K562 (cell line): Measurements from ENCODE around the gene SPTBN4. TPM values are rescaled to one million over a fixed set of nuclear protein-coding genes. Genes with fewer than 3 reads are reported as not detected.

ENCODE experiments used
- BRD9 ChIP-seq: fragments of 450-650 bp; IDR thresholded peaks from 2 replicates; pipeline ENCODE4 v1.6.1; 2018; ENCODE audit warnings: low read depth; ENCODE audit not compliant: partially characterized antibody
- CBX8 ChIP-seq: fragments of 200-600 bp; sonication (generic); IDR thresholded peaks from 2 replicates; pipeline ENCODE4 v1.6.1; 2012; ENCODE audit warnings: borderline replicate concordance, mixed run types, low read depth, mild to moderate bottlenecking, moderate library complexity, mixed read lengths, low read length, control low read depth, inconsistent platforms; ENCODE audit not compliant: poor library complexity, severe bottlenecking; ENCODE audit errors: extremely low read depth
- CHD1 ChIP-seq: fragments of 200-600 bp; sonication (generic); IDR thresholded peaks from one replicate; pipeline ENCODE4 v1.6.1; 2012; ENCODE audit warnings: mild to moderate bottlenecking, moderate library complexity, low read length, inconsistent platforms
- DDX20 ChIP-seq: fragments of 450-650 bp; IDR thresholded peaks from 2 replicates; pipeline ENCODE4 v1.6.1; 2016; ENCODE audit warnings: missing genetic modification characterization, low read depth, mild to moderate bottlenecking, missing compliant biosample characterization, moderate library complexity
- GATAD2A ChIP-seq: fragments of 450-650 bp; IDR thresholded peaks from 2 replicates; pipeline ENCODE4 v1.6.1; 2017
- HNRNPUL1 ChIP-seq: fragments of 200-400 bp; formaldehyde crosslinking; IDR thresholded peaks from 2 replicates; pipeline ENCODE4 v1.6.1; 2017; ENCODE audit warnings: low read length
- KDM4B ChIP-seq, 2 experiments: fragments of 450-650 bp in 1 of 2; sonication (generic) in 1 of 2; IDR thresholded peaks; 2 replicates each; pipeline ENCODE4 v1.6.1; 2016 to 2017; ENCODE audit warnings: borderline replicate concordance in 2 of 2, antibody characterized with exemption in 1 of 2, low read depth in 1 of 2, mild to moderate bottlenecking in 1 of 2
- NELFE ChIP-seq: IDR thresholded peaks from 2 replicates; pipeline ENCODE4 v1.6.1; 2011; ENCODE audit warnings: mild to moderate bottlenecking; ENCODE audit not compliant: insufficient read depth, insufficient read length
- PHF21A ChIP-seq: fragments of 450-650 bp; IDR thresholded peaks from 2 replicates; pipeline ENCODE4 v1.6.1; 2017; ENCODE audit warnings: low read depth, borderline replicate concordance
- RBM15 ChIP-seq: fragments of 200-400 bp; formaldehyde crosslinking; IDR thresholded peaks from 2 replicates; pipeline ENCODE4 v1.6.1; 2018; ENCODE audit warnings: mild to moderate bottlenecking, low read length, moderate library complexity; ENCODE audit not compliant: insufficient read depth
- SAFB ChIP-seq: fragments of 200-400 bp; formaldehyde crosslinking; IDR thresholded peaks from 2 replicates; pipeline ENCODE4 v1.6.1; 2017; ENCODE audit warnings: low read depth, low read length, borderline replicate concordance
- ZBTB11 ChIP-seq, 3 experiments: fragments of 200-800 bp in 1 of 3; fragments of 250-450 bp in 1 of 3; fragments of 450-650 bp in 1 of 3; sonication (Bioruptor Pico) in 1 of 3; sonication (Bioruptor generic) in 1 of 3; formaldehyde crosslinking in 1 of 3; IDR thresholded peaks; 2 replicates each; pipeline versions ENCODE4 v1.6.1 to v1.8.0; 2016 to 2022; ENCODE audit warnings: mild to moderate bottlenecking in 2 of 3, missing genetic modification characterization in 2 of 3, missing compliant biosample characterization in 1 of 3, moderate library complexity in 1 of 3
- ZNF586 ChIP-seq: fragments of 450-650 bp; formaldehyde crosslinking; conservative IDR thresholded peaks from 2 replicates; pipeline ENCODE4 v1.4.0; 2020; ENCODE audit warnings: mild to moderate bottlenecking, moderate library complexity
- ZNF589 ChIP-seq: fragments of 200-800 bp; sonication (Bioruptor generic); IDR thresholded peaks from 2 replicates; pipeline ENCODE4 v1.6.1; 2016; ENCODE audit warnings: low read depth, missing genetic modification characterization, missing compliant biosample characterization
- ZNF644 ChIP-seq: fragments of 200-800 bp; sonication (Bioruptor generic); IDR thresholded peaks from 2 replicates; pipeline ENCODE4 v1.6.1; 2016; ENCODE audit warnings: low read depth, missing genetic modification characterization, missing compliant biosample characterization
- polyA plus RNA-seq, 8 experiments: library from polyadenylated mRNA; depleted of rRNA in 4 of 8; stranded (reverse) in 5 of 8; unstranded in 3 of 8; fragments of >200 nt; fragmentation: Nextera tagmentation in 2 of 8; fragmentation: Illumina TruSeq in 1 of 8; extraction: Ambion mirVana in 2 of 8; extraction: Trizol in 1 of 8; gene quantifications; 2 replicates each; pipeline versions ENCODE4 v1.2.1 to v1.2.3, GENCODE V29; 2011 to 2014; ENCODE audit warnings: inconsistent platforms in 1 of 8, missing spikeins in 1 of 8
- total RNA-seq, 7 experiments: library from RNA; depleted of rRNA in 6 of 7; stranded (reverse); fragments of >200 nt in 6 of 7; fragmentation: Illumina TruSeq in 2 of 7; extraction: Trizol in 2 of 7; gene quantifications; 2 replicates each; pipeline versions ENCODE4 v1.2.1 to v1.2.3, GENCODE V29; 2011 to 2021; ENCODE audit warnings: low replicate concordance in 1 of 7
- TF ChIP-seq, protein P1 (sequence below): fragments of 450-650 bp; conservative IDR thresholded peaks from 2 replicates; pipeline ENCODE4 v1.6.1; 2016; ENCODE audit warnings: missing genetic modification characterization, low read depth, mild to moderate bottlenecking, control low read depth, missing compliant biosample characterization
- TF ChIP-seq, protein P2 (sequence below): fragments of 250-450 bp; sonication (Bioruptor Pico); IDR thresholded peaks from 2 replicates; pipeline ENCODE4 v1.4.0; 2020

The SPTBN4 gene
- total and polyA plus RNA-seq, 9 of the 15 experiments (the other 6 are each of a cell fraction or from before 2014, with no cell fraction given) = 0.01 to 1.5 (median 0.86) TPM

GRCh38 chr19:40578442-40578908 is 111.7 kb downstream of the SPTBN4 start (continued):
- TF ChIP-seq CBX8 (no peak), ZBTB11 (CRISPR knock-in tag; IDR thresholded peaks at IDR 0.05) (peak in 1 of 3 experiments; percentile 82; a peak in 2 of 6 replicates), KDM4B (IDR thresholded peaks at IDR 0.05; ENCODE audit: borderline replicate concordance in 2 of 2, low read depth in 1 of 2) (no peak), BRD9 (no peak), HNRNPUL1 (no peak), ZNF589 (CRISPR knock-in tag) (no peak), DDX20 (tag) (no peak), GATAD2A (no peak), CHD1 (no peak), PHF21A (no peak), NELFE (no peak), ZNF586 (CRISPR knock-in tag) (no peak), ZNF644 (peak; percentile 92), RBM15 (no peak), SAFB (no peak)
- TF ChIP-seq, protein P1, sequence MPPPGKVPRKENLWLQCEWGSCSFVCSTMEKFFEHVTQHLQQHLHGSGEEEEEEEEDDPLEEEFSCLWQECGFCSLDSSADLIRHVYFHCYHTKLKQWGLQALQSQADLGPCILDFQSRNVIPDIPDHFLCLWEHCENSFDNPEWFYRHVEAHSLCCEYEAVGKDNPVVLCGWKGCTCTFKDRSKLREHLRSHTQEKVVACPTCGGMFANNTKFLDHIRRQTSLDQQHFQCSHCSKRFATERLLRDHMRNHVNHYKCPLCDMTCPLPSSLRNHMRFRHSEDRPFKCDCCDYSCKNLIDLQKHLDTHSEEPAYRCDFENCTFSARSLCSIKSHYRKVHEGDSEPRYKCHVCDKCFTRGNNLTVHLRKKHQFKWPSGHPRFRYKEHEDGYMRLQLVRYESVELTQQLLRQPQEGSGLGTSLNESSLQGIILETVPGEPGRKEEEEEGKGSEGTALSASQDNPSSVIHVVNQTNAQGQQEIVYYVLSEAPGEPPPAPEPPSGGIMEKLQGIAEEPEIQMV (tag) = no peak
- TF ChIP-seq, protein P2, sequence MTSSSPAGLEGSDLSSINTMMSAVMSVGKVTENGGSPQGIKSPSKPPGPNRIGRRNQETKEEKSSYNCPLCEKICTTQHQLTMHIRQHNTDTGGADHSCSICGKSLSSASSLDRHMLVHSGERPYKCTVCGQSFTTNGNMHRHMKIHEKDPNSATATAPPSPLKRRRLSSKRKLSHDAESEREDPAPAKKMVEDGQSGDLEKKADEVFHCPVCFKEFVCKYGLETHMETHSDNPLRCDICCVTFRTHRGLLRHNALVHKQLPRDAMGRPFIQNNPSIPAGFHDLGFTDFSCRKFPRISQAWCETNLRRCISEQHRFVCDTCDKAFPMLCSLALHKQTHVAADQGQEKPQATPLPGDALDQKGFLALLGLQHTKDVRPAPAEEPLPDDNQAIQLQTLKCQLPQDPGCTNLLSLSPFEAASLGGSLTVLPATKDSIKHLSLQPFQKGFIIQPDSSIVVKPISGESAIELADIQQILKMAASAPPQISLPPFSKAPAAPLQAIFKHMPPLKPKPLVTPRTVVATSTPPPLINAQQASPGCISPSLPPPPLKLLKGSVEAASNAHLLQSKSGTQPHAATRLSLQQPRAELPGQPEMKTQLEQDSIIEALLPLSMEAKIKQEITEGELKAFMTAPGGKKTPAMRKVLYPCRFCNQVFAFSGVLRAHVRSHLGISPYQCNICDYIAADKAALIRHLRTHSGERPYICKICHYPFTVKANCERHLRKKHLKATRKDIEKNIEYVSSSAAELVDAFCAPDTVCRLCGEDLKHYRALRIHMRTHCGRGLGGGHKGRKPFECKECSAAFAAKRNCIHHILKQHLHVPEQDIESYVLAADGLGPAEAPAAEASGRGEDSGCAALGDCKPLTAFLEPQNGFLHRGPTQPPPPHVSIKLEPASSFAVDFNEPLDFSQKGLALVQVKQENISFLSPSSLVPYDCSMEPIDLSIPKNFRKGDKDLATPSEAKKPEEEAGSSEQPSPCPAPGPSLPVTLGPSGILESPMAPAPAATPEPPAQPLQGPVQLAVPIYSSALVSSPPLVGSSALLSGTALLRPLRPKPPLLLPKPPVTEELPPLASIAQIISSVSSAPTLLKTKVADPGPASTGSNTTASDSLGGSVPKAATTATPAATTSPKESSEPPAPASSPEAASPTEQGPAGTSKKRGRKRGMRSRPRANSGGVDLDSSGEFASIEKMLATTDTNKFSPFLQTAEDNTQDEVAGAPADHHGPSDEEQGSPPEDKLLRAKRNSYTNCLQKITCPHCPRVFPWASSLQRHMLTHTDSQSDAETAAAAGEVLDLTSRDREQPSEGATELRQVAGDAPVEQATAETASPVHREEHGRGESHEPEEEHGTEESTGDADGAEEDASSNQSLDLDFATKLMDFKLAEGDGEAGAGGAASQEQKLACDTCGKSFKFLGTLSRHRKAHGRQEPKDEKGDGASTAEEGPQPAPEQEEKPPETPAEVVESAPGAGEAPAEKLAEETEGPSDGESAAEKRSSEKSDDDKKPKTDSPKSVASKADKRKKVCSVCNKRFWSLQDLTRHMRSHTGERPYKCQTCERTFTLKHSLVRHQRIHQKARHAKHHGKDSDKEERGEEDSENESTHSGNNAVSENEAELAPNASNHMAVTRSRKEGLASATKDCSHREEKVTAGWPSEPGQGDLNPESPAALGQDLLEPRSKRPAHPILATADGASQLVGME (CRISPR knock-in tag) = no peak
